OCI-LY3 (cell line): ENCODE measurements around the gene TANC1.

Experiments used
- H2AFZ ChIP-seq: fragments of 200-600, 300-600 bp; shearing (Covaris generic); 2 replicates; pipeline ENCODE4 v1.6.0; 2014; ENCODE audit warnings: antibody characterized with exemption, low read depth, low read length
- H3K27ac ChIP-seq: fragments of 200-600, 300-600 bp; sonication (generic); 2 replicates; pipeline ENCODE4 v1.5.1; 2014; ENCODE audit warnings: mild to moderate bottlenecking, low read length, moderate library complexity, mixed read lengths
- H3K27me3 ChIP-seq: fragments of 200-600, 300-600 bp; sonication (generic); 2 replicates; pipeline ENCODE4 v1.6.1; 2014; ENCODE audit warnings: low read depth, low read length, mixed read lengths
- H3K36me3 ChIP-seq: fragments of 200-600, 300-600 bp; sonication (generic); replicated peaks from 2 replicates; pipeline ENCODE3; 2014; ENCODE audit warnings: low read depth, low read length, mixed read lengths
- H3K4me1 ChIP-seq: fragments of 300-600, 200-600 bp; sonication (generic); 2 replicates; pipeline ENCODE4 v1.6.1; 2014; ENCODE audit warnings: low read length, mixed read lengths
- H3K4me2 ChIP-seq: fragments of 200-600, 300-600 bp; sonication (generic); 2 replicates; pipeline ENCODE4 v1.6.1; 2014; ENCODE audit warnings: low read length, mixed read lengths
- H3K4me3 ChIP-seq: fragments of 300-600, 200-600 bp; sonication (generic); 2 replicates; pipeline ENCODE4 v1.5.1; 2014; ENCODE audit warnings: antibody characterized with exemption, mild to moderate bottlenecking, low read length, moderate library complexity
- H3K79me2 ChIP-seq: fragments of 300-600, 200-600 bp; shearing (Covaris generic); 2 replicates; pipeline ENCODE4 v1.6.1; 2014; ENCODE audit warnings: mild to moderate bottlenecking, low read length, mixed read lengths
- H3K9ac ChIP-seq: fragments of 300-600, 200-600 bp; shearing (Covaris generic); 2 replicates; pipeline ENCODE4 v1.6.0; 2014; ENCODE audit warnings: mild to moderate bottlenecking, low read length, moderate library complexity
- H3K9me3 ChIP-seq: fragments of 200-600, 300-600 bp; shearing (Covaris generic); 2 replicates; pipeline ENCODE4 v1.6.1; 2014; ENCODE audit warnings: low read length, mixed read lengths; ENCODE audit not compliant: insufficient read depth
- H4K20me1 ChIP-seq: fragments of 200-600, 300-600 bp; sonication (generic); 2 replicates; pipeline ENCODE4 v1.6.1; 2016; ENCODE audit warnings: low read length, mixed read lengths; ENCODE audit not compliant: insufficient read depth
- CTCF ChIP-seq: fragments of 200-600, 300-600 bp; sonication (generic); IDR thresholded peaks from 2 replicates; pipeline ENCODE4 v1.5.1; 2014; ENCODE audit warnings: antibody characterized with exemption, low read length, low read depth
- EZH2phosphoT487 ChIP-seq: fragments of 200-600 bp; shearing (Covaris generic); IDR thresholded peaks from 2 replicates; pipeline ENCODE4 v1.6.1; 2018; ENCODE audit warnings: antibody characterized with exemption, mixed run types, low read depth

Gene TANC1

DNA sequence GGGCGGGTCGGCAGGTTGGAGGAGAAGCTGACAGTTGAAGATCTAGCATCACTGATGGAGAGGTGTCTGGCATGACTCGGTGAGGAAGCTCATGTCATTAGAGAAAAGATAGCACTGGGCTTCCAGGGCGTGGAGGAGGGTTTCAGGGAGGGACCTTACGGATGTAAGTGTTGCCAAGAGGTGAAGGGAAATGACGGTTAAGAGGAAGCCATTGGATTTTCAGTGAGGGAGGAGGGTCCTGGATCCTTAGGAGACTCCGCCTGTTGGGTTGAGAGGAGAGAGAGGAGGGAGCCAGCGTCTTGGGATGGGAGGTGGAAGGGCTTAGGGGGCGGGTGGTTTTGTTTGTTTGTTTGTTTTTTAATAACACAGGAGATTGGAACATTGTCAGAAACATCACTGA, 214.9 kb downstream of the TANC1 start:
- Histone ChIP-seq H3K79me2 (no peaks in the 10 kb centered on the region), H3K4me2 (no peak overlapping the region), H2AFZ (no peak overlapping the region), H3K4me1 (peaks cover 19% of the 10 kb centered on the region), H3K9ac (no peak overlapping the region), H3K36me3 (no peaks in the 10 kb centered on the region), H4K20me1 (no peaks in the 10 kb centered on the region), H3K27ac (no peak overlapping the region), H3K4me3 (no peak overlapping the region), H3K27me3 (0 out of 2 replicates have a peak, but pooled peaks cover under 1% of the 10 kb centered on the region), H3K9me3 (no peaks in the 10 kb centered on the region)
- TF ChIP-seq EZH2phosphoT487: no peak

- 0 out of 2 replicates have a peak, but pooled peaks cover 4% of the 10 kb centered on the region for H3K27me3 ChIP-seq
- H3K4me3 ChIP-seq: no peak overlapping the region
- no peak for TF ChIP-seq EZH2phosphoT487
- TF ChIP-seq CTCF: peak; percentile 52
- H3K27ac ChIP-seq: no peak overlapping the region
- H3K36me3 ChIP-seq: no peaks in the 10 kb centered on the region
- H2AFZ ChIP-seq: no peak overlapping the region
- H4K20me1 ChIP-seq: no peaks in the 10 kb centered on the region
- H3K4me1 ChIP-seq: peaks cover 19% of the 10 kb centered on the region
- no peak overlapping the region for H3K9ac ChIP-seq
- no peaks in the 10 kb centered on the region for H3K9me3 ChIP-seq
- peak overlapping the region; percentile 26 for H3K4me2 ChIP-seq
- no peaks in the 10 kb centered on the region for H3K79me2 ChIP-seq
Measured at GRCh38 chr2:159185401-159186130, 217.1 kb downstream of the TANC1 start.

DNA sequence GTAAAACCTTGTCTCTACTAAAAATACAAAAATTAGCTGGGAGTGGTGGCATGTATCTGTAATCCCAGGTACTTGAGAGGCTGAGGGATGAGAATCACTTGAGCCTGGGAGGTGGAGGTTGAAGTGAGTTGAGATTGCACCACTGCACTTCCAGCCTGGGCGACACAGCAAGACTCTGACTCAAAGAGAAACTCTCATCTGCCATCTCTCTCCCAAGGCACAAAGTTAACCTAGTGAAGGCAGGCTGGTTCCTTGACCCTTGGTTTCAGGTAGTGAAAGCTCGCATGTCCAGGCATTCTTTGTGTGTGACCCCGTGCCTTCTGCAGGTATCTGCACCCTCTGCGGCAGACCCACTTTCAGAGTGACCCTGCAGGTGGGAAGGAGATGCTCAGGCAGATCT, 218.0 kb downstream of the TANC1 start:
- Histone ChIP-seq H3K9me3 (no peaks in the 10 kb centered on the region), H4K20me1 (no peaks in the 10 kb centered on the region), H3K36me3 (no peaks in the 10 kb centered on the region), H3K27me3 (0 out of 2 replicates have a peak, but pooled peaks cover 4% of the 10 kb centered on the region), H3K27ac (no peak overlapping the region), H3K4me1 (peaks cover 19% of the 10 kb centered on the region), H3K9ac (no peak overlapping the region), H2AFZ (no peak overlapping the region), H3K4me3 (no peak overlapping the region), H3K4me2 (peak overlapping the region; percentile 26), H3K79me2 (no peaks in the 10 kb centered on the region)
- no peak for TF ChIP-seq EZH2phosphoT487
- no peak for TF ChIP-seq CTCF

DNA sequence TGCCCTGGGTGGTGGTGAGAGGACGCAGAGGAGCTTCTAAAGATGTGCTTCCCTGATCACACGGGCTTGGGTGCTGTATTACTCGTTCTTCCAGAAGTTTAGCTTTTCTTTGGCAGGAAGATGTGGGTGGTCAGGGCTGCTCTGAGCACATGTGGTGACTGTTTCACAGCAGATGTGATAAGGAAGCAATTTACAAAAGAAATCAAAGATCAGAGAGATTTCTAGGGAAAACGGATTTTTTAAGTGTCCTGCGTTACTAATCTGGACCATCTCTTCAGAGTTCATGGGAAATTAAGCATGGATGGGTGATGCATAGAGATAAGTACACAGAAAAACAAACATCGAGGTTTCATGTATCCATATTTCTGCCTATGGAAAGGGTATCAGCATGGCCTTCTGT, 218.7 kb downstream of the TANC1 start:
- no peak overlapping the region for H3K9ac ChIP-seq
- peaks cover 19% of the 10 kb centered on the region for H3K4me1 ChIP-seq
- H3K4me3 ChIP-seq: no peak overlapping the region
- H3K4me2 ChIP-seq: peak overlapping the region; percentile 26; the same call in 1 of the 2 replicates
- TF ChIP-seq EZH2phosphoT487: no peak
- TF ChIP-seq CTCF: no peak
- H3K79me2 ChIP-seq: no peaks in the 10 kb centered on the region
- H3K9me3 ChIP-seq: no peaks in the 10 kb centered on the region
- no peak overlapping the region for H2AFZ ChIP-seq
- H3K36me3 ChIP-seq: no peaks in the 10 kb centered on the region
- H4K20me1 ChIP-seq: no peaks in the 10 kb centered on the region
- H3K27me3 ChIP-seq: 0 out of 2 replicates have a peak, but pooled peaks cover 4% of the 10 kb centered on the region
- H3K27ac ChIP-seq: no peak overlapping the region
